Mucosa of stomach (tissue), 1 donor: ENCODE results near the gene PSD4.

Experiments
- H3K27me3 ChIP-seq: one replicate; pipeline ENCODE4 v1.7.0; 2013; ENCODE audit warnings: mild to moderate bottlenecking, low read length; ENCODE audit not compliant: control insufficient read depth, insufficient read depth
- H3K36me3 ChIP-seq: one replicate; pipeline ENCODE4 v1.7.0; 2013; ENCODE audit warnings: low read length; ENCODE audit not compliant: control insufficient read depth, insufficient read depth
- H3K4me1 ChIP-seq: one replicate; pipeline ENCODE4 v1.7.0; 2013; ENCODE audit warnings: mild to moderate bottlenecking, low read length; ENCODE audit not compliant: control insufficient read depth, insufficient read depth
- H3K4me3 ChIP-seq: one replicate; pipeline ENCODE4 v1.7.0; 2013; ENCODE audit warnings: low read length
- H3K9ac ChIP-seq: one replicate; pipeline ENCODE4 v1.7.0; 2013; ENCODE audit warnings: mild to moderate bottlenecking, low read length, moderate library complexity
- H3K9me3 ChIP-seq: one replicate; pipeline ENCODE4 v1.7.0; 2013; ENCODE audit warnings: mild to moderate bottlenecking, low read length, moderate library complexity; ENCODE audit not compliant: control insufficient read depth
- donor health status: Pancreatic carcinoma.

Gene PSD4

GRCh38 chr2:113253453-113253852 is 79.7 kb downstream of the PSD4 start:
- H3K9me3 ChIP-seq: no peaks in the 10 kb centered on the region
- H3K4me3 ChIP-seq: no peak overlapping the region
- no peak overlapping the region for H3K9ac ChIP-seq
- no peaks in the 10 kb centered on the region for H3K27me3 ChIP-seq
- H3K36me3 ChIP-seq: no peaks in the 10 kb centered on the region
- H3K4me1 ChIP-seq: peaks cover 12% of the 10 kb centered on the region

DNA sequence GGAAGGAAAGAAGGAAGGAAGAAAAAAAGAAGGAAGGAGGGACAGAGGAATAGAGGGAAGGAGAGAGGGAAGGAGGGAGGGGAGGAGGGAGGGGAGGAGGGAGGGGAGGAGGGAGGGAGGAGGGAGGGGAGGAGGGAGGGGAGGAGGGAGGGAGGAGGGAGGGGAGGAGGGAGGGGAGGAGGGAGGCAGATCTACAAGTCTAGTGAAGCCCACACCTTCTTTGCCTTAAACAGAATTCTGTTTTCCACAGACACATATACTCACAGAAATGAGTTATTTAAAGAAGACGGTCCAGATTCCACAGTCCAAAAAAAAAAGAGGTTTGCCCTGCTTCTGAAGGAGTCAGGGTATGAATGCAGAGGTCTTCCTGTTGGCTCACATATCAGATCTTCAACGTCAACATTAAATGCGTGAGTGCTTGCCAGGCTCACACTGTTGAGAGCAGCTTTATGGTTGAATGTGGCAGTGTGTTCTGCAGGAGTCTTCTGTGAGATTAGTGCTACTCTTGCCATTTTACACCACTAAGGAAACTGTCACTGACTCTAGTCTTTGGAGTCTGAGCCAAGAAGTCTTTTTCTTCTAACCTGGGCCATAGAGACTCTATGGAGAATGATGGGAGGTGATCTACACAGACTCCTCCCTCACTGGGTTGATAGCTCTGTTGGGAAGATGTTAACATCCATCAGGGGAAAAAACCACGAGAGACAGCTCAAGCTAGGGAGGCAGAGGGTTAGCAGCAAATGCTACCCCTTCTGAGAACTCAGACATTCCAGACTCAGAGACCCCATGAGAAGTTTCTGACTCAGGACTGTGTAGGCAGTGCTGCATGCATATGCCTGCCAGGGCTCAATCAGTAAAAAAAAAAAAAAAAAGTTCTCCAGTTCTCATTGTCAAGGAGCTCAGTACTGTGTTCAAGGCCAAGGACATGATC is 81.6 kb downstream of the PSD4 start:
- Histone ChIP-seq H3K36me3 (no peaks in the 10 kb centered on the region), H3K4me3 (no peak overlapping the region), H3K4me1 (peaks cover 6% of the 10 kb centered on the region), H3K27me3 (no peaks in the 10 kb centered on the region), H3K9ac (no peak overlapping the region), H3K9me3 (no peaks in the 10 kb centered on the region)

DNA sequence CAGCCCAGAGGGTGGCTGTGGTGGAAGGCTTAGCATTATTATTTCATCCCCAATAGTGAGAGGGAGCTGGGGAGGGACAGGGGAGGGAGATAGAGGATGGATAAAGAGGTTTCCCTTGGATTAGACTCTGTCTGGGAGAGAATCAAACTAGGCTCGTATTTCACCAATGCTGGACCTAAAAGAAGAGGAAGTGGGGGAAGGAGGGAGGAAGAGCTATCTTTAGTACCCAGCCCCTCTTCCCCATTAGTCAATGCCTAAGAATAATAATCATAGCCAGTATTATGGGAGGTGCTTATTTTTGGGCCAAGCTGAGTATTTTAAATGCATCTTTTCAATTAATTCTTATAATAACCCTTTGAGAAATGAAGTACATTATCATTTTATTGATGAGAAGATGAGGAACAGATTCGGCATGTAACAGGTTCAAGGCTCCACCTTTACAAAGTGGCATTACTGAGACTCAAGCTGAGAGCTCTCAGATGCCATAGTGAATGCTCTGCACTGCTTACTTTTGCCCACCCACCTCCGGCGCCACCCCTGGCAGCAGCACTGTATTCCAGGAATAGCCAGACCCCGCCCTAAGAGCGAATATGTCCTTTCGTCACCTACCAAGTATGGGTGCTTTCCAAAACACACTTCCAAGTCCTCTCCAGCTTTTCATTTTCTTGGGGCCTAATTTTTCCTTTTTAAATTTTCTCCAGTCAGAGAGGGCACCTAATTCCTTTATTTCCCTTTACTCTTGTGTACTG is 83.9 kb downstream of the PSD4 start:
- Histone ChIP-seq H3K9ac (no peak overlapping the region), H3K27me3 (no peaks in the 10 kb centered on the region), H3K4me3 (no peak overlapping the region), H3K9me3 (no peaks in the 10 kb centered on the region), H3K4me1 (peaks cover 6% of the 10 kb centered on the region), H3K36me3 (no peaks in the 10 kb centered on the region)

DNA sequence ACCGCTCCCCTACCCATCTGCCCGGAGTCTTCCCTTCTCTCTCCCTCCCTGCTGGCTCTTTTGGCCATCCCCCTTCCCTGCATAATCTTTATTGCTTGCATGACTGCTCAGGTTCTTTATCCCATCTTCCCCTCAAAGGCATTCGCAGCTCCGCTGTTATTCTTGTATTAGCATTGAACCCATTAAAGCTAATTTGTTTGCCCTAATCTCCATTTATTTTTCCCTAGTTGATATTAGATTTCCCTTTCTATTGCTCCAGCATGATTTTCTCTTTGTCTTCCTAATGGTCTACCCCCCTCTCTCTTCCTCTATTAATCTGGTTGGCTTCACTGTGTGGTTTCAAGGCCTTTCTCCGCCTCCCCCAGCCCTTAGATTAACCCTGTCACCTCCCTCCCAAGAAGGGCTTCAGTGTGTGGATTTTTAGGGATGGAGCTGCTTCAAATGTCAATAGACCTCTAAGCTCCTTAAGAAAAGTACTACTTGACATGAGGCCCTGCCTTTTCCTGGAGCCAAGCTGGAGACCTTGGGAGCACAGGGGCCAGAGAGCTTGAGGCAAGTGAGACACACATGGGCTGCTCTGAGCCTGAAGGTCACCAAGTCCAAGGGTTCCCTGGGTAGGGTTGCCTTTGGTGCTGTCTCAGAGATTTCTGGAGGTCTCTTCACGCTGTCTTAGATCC is 84.8 kb downstream of the PSD4 start:
- H3K27me3 ChIP-seq: no peaks in the 10 kb centered on the region
- H3K36me3 ChIP-seq: no peaks in the 10 kb centered on the region
- no peak overlapping the region for H3K4me3 ChIP-seq
- H3K4me1 ChIP-seq: peaks cover 6% of the 10 kb centered on the region
- H3K9ac ChIP-seq: no peak overlapping the region
- no peaks in the 10 kb centered on the region for H3K9me3 ChIP-seq
